HG03460 (cell line): ENCODE measurements around the gene COL18A1.

ENCODE experiments used
- ATAC-seq: cut with Tn5 transposase; IDR thresholded peaks from one replicate; pipeline ENCODE4 v1.9.1; 2021; ENCODE audit not compliant: unreplicated experiment

Gene COL18A1

GRCh38 chr21:45478115-45478801, 73.3 kb downstream of the COL18A1 start:
- no peak for ATAC-seq

- no peak for ATAC-seq
These were observed 74.1 kb downstream of the COL18A1 start for GRCh38 chr21:45478816-45479669.

GRCh38 chr21:45479691-45480675, 75.0 kb downstream of the COL18A1 start:
- ATAC-seq, result no peak

- ATAC-seq, result no peak
These were observed 75.9 kb downstream of the COL18A1 start for GRCh38 chr21:45480701-45481500.

GRCh38 chr21:45481566-45481965, 76.6 kb downstream of the COL18A1 start:
- ATAC-seq, result no peak

GRCh38 chr21:45481977-45482898, 77.3 kb downstream of the COL18A1 start:
- ATAC-seq, result no peak

- no peak for ATAC-seq
These were observed 78.2 kb downstream of the COL18A1 start for GRCh38 chr21:45482899-45483821.

- ATAC-seq, result no peak
These were observed 79.4 kb downstream of the COL18A1 start for GRCh38 chr21:45484318-45484717.

GRCh38 chr21:45485686-45486442, 80.9 kb downstream of the COL18A1 start:
- no peak for ATAC-seq

GRCh38 chr21:45486443-45487160, 81.6 kb downstream of the COL18A1 start:
- no peak for ATAC-seq

GRCh38 chr21:45487161-45487806, 82.3 kb downstream of the COL18A1 start:
- ATAC-seq, result no peak

- no peak for ATAC-seq
These were observed 83.1 kb downstream of the COL18A1 start for GRCh38 chr21:45487891-45488600.

GRCh38 chr21:45488931-45489721, 84.2 kb downstream of the COL18A1 start:
- no peak for ATAC-seq

- no peak for ATAC-seq
These were observed 84.7 kb downstream of the COL18A1 start for GRCh38 chr21:45489722-45489982.

- no peak for ATAC-seq
These were observed 85.2 kb downstream of the COL18A1 start for GRCh38 chr21:45490049-45490731.
